Measurements from ENCODE around the gene KRT25.
"Not testable (repeated sequence)": the region's sequence is repeated elsewhere in the genome, so short reads cannot be mapped to it uniquely, and the experiment has no call there.

Gene KRT25

GRCh38 chr17:40763752-40764151 is 8.6 kb upstream of the KRT25 start:
- H3K4me3 ChIP-seq (ENCODE audit: low read depth, low read length) = no peak overlapping the region
- TF ChIP-seq, protein P1, sequence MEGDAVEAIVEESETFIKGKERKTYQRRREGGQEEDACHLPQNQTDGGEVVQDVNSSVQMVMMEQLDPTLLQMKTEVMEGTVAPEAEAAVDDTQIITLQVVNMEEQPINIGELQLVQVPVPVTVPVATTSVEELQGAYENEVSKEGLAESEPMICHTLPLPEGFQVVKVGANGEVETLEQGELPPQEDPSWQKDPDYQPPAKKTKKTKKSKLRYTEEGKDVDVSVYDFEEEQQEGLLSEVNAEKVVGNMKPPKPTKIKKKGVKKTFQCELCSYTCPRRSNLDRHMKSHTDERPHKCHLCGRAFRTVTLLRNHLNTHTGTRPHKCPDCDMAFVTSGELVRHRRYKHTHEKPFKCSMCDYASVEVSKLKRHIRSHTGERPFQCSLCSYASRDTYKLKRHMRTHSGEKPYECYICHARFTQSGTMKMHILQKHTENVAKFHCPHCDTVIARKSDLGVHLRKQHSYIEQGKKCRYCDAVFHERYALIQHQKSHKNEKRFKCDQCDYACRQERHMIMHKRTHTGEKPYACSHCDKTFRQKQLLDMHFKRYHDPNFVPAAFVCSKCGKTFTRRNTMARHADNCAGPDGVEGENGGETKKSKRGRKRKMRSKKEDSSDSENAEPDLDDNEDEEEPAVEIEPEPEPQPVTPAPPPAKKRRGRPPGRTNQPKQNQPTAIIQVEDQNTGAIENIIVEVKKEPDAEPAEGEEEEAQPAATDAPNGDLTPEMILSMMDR (IDR thresholded peaks at IDR 0.05; ENCODE audit: borderline replicate concordance, insufficient read depth, low read depth, low read length) = no peak

- TF ChIP-seq, protein P1 (IDR thresholded peaks at IDR 0.05; ENCODE audit: borderline replicate concordance, insufficient read depth, low read depth, low read length) = no peak
- H3K4me3 ChIP-seq (ENCODE audit: low read depth, low read length) = no peak overlapping the region
Observed at GRCh38 chr17:40760105-40761016, 5.2 kb upstream of the KRT25 start.

- TF ChIP-seq, protein P1 (IDR thresholded peaks at IDR 0.05; ENCODE audit: borderline replicate concordance, insufficient read depth, low read depth, low read length) = no peak
- no peak overlapping the region for H3K4me3 ChIP-seq (ENCODE audit: low read depth, low read length)
Observed at GRCh38 chr17:40753804-40754203, 1.3 kb downstream of the KRT25 start.

- TF ChIP-seq, protein P1 (IDR thresholded peaks at IDR 0.05; ENCODE audit: borderline replicate concordance, insufficient read depth, low read depth, low read length) = no peak
- no peak overlapping the region for H3K4me3 ChIP-seq (ENCODE audit: low read depth, low read length)
Observed at GRCh38 chr17:40751065-40751464, 4.1 kb downstream of the KRT25 start.

DNA sequence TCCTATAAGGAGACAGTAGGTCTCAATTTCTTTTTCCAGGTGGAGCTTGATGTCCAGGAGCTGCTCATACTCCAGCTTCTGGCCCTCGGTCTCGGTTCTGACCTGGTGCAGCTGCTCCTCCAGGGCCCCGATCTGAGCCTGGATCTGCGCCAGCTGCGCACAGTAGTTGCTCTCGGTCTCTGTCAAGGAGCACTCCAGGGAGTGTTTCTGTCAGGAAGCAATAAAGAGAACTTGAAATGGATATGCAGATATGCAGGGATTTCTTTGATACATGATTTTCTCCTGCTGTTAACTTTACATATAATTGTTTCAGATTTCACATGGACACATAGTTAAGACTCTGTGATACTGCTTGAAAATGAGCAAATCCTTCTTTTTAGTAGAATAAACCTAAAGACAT is 4.7 kb downstream of the KRT25 start:
- H3K4me3 ChIP-seq (ENCODE audit: low read depth, low read length) = no peak overlapping the region
- TF ChIP-seq, protein P1 (IDR thresholded peaks at IDR 0.05; ENCODE audit: borderline replicate concordance, insufficient read depth, low read depth, low read length) = no peak

- H3K4me3 ChIP-seq (ENCODE audit: low read depth, low read length) = not testable (repeated sequence)
Observed at GRCh38 chr17:40748666-40749065, 6.5 kb downstream of the KRT25 start.

- TF ChIP-seq, protein P1 (IDR thresholded peaks at IDR 0.05; ENCODE audit: borderline replicate concordance, insufficient read depth, low read depth, low read length) = no peak
- H3K4me3 ChIP-seq (ENCODE audit: low read depth, low read length) = no peak overlapping the region
Observed at GRCh38 chr17:40738553-40738952, 16.6 kb downstream of the KRT25 start.

Measured in GM12875 (cell line).